Gastroesophageal sphincter (tissue), 4 donors: Measurements from ENCODE around the gene HSD11B1L. TPM values are rescaled to one million over a fixed set of nuclear protein-coding genes. Genes with fewer than 3 reads are reported as not detected.

ENCODE experiments used
- ATAC-seq: fragments of 150-250 bp; one replicate; pipeline ENCODE4 v1.9.1; 2016; ENCODE audit warnings: mild to moderate bottlenecking, moderate library complexity
- H3K27ac ChIP-seq, 4 donors: fragments of 200-600 bp; sonication (generic) in 3 of 4; 1 replicate in 3 of 4; 2 replicates in 1 of 4; pipeline ENCODE4 v1.5.1; 2016 to 2019
- H3K27me3 ChIP-seq: fragments of 200-600 bp; sonication (generic); one replicate; pipeline ENCODE4 v1.5.1; 2019
- H3K36me3 ChIP-seq, 2 donors: fragments of 200-600 bp; sonication (generic); one replicate each; pipeline ENCODE4 v1.5.1; 2019; ENCODE audit warnings: control low read depth in 1 of 2
- H3K4me1 ChIP-seq, 3 donors: fragments of 200-600 bp; sonication (generic); 1 replicate in 2 of 3; 2 replicates in 1 of 3; pipeline ENCODE4 v1.5.1; 2016 to 2019; ENCODE audit warnings: control low read depth in 2 of 3
- H3K4me3 ChIP-seq, 2 donors: fragments of 200-600 bp; sonication (generic); one replicate each; pipeline ENCODE4 v1.5.1; 2019; ENCODE audit warnings: mild to moderate bottlenecking in 1 of 2, moderate library complexity in 1 of 2
- H3K9me3 ChIP-seq, 3 donors: fragments of 200-600 bp; sonication (generic); one replicate each; pipeline ENCODE4 v1.5.1; 2017 to 2019; ENCODE audit warnings: control low read depth in 2 of 3
- CTCF ChIP-seq, 4 experiments: fragments of 200-600 bp in 2 of 4; fragments of 450-650 bp in 2 of 4; sonication (generic) in 1 of 4; IDR thresholded peaks; one replicate each; pipeline ENCODE4 v1.5.1; 2017 to 2019; ENCODE audit warnings: antibody characterized with exemption in 4 of 4, mild to moderate bottlenecking in 2 of 4, moderate library complexity in 2 of 4
- EP300 ChIP-seq: sonication (generic); formaldehyde crosslinking; IDR thresholded peaks from one replicate; pipeline ENCODE4 v1.6.1; 2017; ENCODE audit warnings: antibody characterized with exemption, mild to moderate bottlenecking
- POLR2A ChIP-seq, 2 donors: fragments of 450-650 bp; IDR thresholded peaks; one replicate each; pipeline ENCODE4 v1.6.1; 2017; ENCODE audit warnings: antibody characterized with exemption in 2 of 2, mild to moderate bottlenecking in 2 of 2, moderate library complexity in 1 of 2
- POLR2AphosphoS5 ChIP-seq: sonication (generic); formaldehyde crosslinking; IDR thresholded peaks from one replicate; pipeline ENCODE4 v1.6.1; 2017; ENCODE audit warnings: antibody characterized with exemption
- WGBS, 2 donors: methylation state at CpG; one replicate each; pipeline ENCODE4 v1.1.5; 2018; ENCODE audit warnings: low coverage in 1 of 2; 5-methylcytosine and 5-hydroxymethylcytosine counted together
- total RNA-seq, 4 donors: library from RNA; depleted of rRNA; stranded (reverse); fragments of >200 nt; gene quantifications; one replicate each; pipeline ENCODE4 v1.1.0, GENCODE V29; 2016

Gene HSD11B1L
- total RNA-seq, 4 donors from 2014 or later, result 11.2 to 22.9 (median 18.9) TPM

DNA sequence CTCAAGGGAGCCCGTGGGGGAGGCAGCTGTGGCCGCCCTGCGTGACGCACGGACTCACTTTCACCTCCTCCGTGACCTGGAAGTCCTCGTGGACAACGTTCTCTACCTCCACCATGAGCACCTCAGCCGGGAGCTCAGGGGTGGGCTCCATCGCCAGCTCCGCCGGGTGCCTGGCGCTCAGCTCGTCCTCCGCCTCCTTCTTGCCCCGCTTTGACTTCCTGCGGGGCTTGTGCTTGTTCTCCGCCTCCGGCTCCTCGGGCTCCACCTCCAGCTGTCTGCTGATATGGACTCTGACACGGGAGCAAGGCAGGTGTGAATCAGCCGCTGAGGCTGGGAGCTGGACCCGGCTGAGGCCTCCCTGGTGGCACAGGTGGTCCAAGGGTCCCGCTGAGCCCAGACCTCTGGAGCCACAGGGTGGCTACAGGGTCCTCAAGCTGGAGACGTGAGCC lies 30.9 kb downstream of the HSD11B1L start:
- Histone ChIP-seq H3K27ac (no peak overlapping the region), H3K9me3 (no peaks in the 10 kb centered on the region), H3K27me3 (no peaks in the 10 kb centered on the region), H3K36me3 (peaks cover 0 to 77% of the 10 kb centered on the region in 2 donors), H3K4me3 (no peak overlapping the region), H3K4me1 (peaks cover 0 to 5% (median 0%) of the 10 kb centered on the region in 3 donors)
- TF ChIP-seq CTCF (IDR thresholded peaks at IDR 0.05), result no peak
- TF ChIP-seq POLR2A (IDR thresholded peaks at IDR 0.05), result no peak
- no peak for TF ChIP-seq POLR2AphosphoS5
- TF ChIP-seq EP300, result no peak
- no peak for ATAC-seq
- 77 to 91% methylated on average over 6 to 7 of the region's 25 CpGs for WGBS, 2 donors

DNA sequence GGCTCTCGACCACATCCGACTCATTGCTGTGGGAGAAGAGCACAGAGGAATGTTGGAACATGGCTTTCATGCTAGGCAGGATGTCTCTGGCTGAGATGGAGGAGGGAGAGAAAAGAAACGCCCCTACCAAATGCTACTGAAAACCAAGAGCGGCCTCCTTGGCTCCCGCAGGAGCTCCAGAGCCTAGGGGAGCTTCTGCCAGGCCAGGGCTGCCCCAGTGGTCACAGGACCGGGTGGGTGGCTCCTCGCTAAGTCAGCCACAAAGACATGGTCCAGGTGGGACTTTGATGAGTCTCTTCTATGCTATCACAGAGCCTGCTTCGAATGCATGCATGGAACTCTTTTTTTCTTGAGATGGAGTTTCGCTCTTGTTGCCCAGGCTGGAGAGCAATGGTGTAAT lies 32.4 kb downstream of the HSD11B1L start:
- Histone ChIP-seq H3K36me3 (peaks cover 0 to 69% of the 10 kb centered on the region in 2 donors), H3K4me1 (peaks cover 0 to 19% (median 4%) of the 10 kb centered on the region in 3 donors)
- TF ChIP-seq POLR2AphosphoS5 (no peak), CTCF (IDR thresholded peaks at IDR 0.05) (no peak)

DNA sequence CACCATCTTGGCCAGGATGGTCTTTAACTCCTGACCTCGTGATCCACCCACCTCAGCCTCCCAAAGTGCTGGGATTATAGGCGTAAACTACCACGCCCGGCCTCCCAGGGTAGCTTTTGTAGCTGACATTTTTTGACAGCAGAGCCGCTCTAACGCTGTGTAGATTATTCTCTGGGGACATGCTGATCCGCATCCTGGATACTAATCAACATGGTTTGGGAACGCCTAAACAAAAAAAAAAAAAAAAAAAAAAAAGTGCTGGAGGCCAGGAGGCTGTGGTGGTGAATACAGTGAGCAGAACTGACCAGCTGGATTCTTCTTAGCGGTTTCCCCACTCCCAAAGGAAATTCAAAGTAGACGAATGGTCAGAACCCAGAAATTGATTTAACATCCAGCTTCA lies 34.0 kb downstream of the HSD11B1L start:
- 71 to 76% methylated on average over 2 to 5 of the region's 10 CpGs for WGBS, 2 donors

More for the DNA sequence above, 32.4 kb downstream of the HSD11B1L start:
- H3K4me3 ChIP-seq, result no peak overlapping the region
- no peak for ATAC-seq
- no peaks in the 10 kb centered on the region for H3K9me3 ChIP-seq
- H3K27me3 ChIP-seq, result no peaks in the 10 kb centered on the region
- WGBS, 2 donors, result 67 to 92% methylated on average over 1 to 6 of the region's 9 CpGs
- no peak overlapping the region for H3K27ac ChIP-seq

DNA sequence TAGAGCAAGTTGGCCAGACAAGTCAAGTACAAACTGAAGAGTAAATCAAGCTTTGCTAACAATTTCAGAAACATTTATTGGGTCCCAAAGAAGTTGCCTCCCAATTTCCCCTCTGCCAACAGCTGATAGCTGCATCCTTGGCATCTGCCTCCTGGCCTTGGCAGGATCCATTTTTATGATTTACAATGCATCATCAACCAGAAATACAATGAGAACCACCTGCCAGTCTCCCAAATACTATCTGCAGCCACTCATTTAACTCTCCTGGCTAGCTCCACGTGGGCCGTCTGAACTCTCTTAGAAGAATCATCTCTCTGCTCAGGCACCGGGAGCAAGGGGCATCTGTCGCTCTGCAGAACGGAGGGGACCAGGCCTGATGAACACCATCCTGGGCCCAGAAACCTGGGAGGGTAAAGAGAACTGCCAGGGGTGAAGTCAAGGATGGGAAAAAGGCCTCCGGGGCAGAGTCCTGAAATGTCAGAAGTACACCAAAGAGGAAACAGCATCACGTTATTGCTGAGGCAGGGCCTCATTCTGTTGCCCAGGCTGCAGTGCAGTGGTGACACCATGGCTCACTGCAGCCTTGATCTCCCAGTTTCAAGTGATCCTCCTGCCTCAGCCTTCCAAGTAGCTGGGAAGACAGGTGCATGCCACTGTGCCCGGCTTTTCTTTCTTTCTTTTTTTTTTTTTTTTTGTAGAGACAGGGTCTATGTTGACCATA lies 36.5 kb downstream of the HSD11B1L start:
- WGBS, 2 donors, result 83 to 90% methylated on average over 3 to 5 of the region's 8 CpGs
- TF ChIP-seq POLR2A (IDR thresholded peaks at IDR 0.05) (no peak), EP300 (no peak), POLR2AphosphoS5 (no peak), CTCF (IDR thresholded peaks at IDR 0.05) (no peak)
- peaks cover 0 to 42% (median 15%) of the 10 kb centered on the region in 3 donors for H3K4me1 ChIP-seq
- H3K4me3 ChIP-seq, result no peak overlapping the region
- ATAC-seq, result no peak
- no peaks in the 10 kb centered on the region for H3K9me3 ChIP-seq
- H3K27ac ChIP-seq, result no peak overlapping the region
- H3K27me3 ChIP-seq, result no peaks in the 10 kb centered on the region
- peaks cover 0 to 28% of the 10 kb centered on the region in 2 donors for H3K36me3 ChIP-seq

More for the DNA sequence above, 34.0 kb downstream of the HSD11B1L start:
- Histone ChIP-seq H3K27me3 (no peaks in the 10 kb centered on the region), H3K27ac (no peak overlapping the region), H3K4me3 (no peak overlapping the region), H3K9me3 (no peaks in the 10 kb centered on the region), H3K36me3 (peaks cover 0 to 54% of the 10 kb centered on the region in 2 donors), H3K4me1 (peaks cover 0 to 34% (median 15%) of the 10 kb centered on the region in 3 donors)
- no peak for ATAC-seq
- TF ChIP-seq POLR2A (IDR thresholded peaks at IDR 0.05), result no peak
- no peak for TF ChIP-seq CTCF (IDR thresholded peaks at IDR 0.05)
- TF ChIP-seq POLR2AphosphoS5, result no peak
- no peak for TF ChIP-seq EP300

GRCh38 chr19:5718037-5718578 lies 37.3 kb downstream of the HSD11B1L start:
- no peak for ATAC-seq
- 61 to 63% methylated on average over 5 of the region's 14 CpGs for WGBS, 2 donors
- Histone ChIP-seq H3K9me3 (no peaks in the 10 kb centered on the region), H3K27ac (peak overlapping the region in 1 of 4 donors; percentile 98), H3K27me3 (no peaks in the 10 kb centered on the region), H3K4me1 (peaks cover 0 to 42% (median 15%) of the 10 kb centered on the region in 3 donors), H3K4me3 (no peak overlapping the region), H3K36me3 (peaks cover 0 to 21% of the 10 kb centered on the region in 2 donors)
- TF ChIP-seq CTCF (IDR thresholded peaks at IDR 0.05) (no peak), POLR2A (IDR thresholded peaks at IDR 0.05) (no peak), EP300 (no peak), POLR2AphosphoS5 (no peak)
